HK-2 (cell line): Measurements from ENCODE around the gene NNMT.

ENCODE experiments used
- DNase-seq: peaks from one replicate; pipeline ENCODE4 v3.0.0-alpha.2; 2018; ENCODE audit not compliant: unreplicated experiment

The NNMT gene

DNA sequence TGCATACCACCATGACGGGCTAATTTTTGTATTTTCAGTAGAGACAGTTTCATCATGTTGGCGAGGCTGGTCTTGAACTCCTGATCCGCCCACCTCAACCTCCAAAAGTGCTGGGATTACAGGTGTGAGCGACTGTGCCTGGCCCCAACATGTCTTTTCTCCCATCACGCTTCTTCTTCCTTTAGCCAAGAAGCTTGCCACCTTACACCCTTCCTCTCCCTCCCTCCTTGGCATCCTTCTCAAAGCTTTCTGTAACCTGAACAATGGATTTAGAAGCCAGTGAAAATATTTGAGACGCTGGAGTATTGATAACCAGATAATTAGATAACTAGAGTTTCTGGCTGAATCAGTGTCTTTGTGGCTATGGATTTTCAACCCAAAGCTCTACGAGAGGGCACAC, 11.3 kb upstream of the NNMT start:
- no peak for DNase-seq

DNA sequence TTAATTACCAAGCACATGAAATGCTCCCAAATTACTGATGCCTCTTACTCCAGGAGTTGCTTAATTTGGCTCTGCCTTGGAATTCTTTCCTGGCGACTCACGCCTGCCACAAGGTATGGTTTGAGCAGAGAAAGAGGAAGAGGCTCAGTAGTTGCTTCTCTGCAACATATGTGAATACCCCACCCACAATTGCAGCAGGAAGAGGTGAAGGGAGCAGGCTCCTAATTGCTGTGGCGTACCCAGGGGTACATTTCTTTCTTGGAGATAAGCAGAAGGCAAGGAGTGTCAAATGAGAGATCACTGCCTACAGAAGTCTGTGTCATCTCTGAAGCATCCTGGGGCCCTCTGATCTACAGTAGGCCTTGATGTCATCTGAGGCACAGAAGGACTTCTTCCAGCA, 10.6 kb upstream of the NNMT start:
- no peak for DNase-seq

- DNase-seq = no peak
Measured at GRCh38 chr11:114286229-114286628, 10.0 kb upstream of the NNMT start.

GRCh38 chr11:114287154-114287553, 9.0 kb upstream of the NNMT start:
- DNase-seq = no peak

- no peak for DNase-seq
Measured at GRCh38 chr11:114288136-114288535, 8.1 kb upstream of the NNMT start.

- DNase-seq = no peak
Measured at GRCh38 chr11:114289779-114290178, 6.4 kb upstream of the NNMT start.

DNA sequence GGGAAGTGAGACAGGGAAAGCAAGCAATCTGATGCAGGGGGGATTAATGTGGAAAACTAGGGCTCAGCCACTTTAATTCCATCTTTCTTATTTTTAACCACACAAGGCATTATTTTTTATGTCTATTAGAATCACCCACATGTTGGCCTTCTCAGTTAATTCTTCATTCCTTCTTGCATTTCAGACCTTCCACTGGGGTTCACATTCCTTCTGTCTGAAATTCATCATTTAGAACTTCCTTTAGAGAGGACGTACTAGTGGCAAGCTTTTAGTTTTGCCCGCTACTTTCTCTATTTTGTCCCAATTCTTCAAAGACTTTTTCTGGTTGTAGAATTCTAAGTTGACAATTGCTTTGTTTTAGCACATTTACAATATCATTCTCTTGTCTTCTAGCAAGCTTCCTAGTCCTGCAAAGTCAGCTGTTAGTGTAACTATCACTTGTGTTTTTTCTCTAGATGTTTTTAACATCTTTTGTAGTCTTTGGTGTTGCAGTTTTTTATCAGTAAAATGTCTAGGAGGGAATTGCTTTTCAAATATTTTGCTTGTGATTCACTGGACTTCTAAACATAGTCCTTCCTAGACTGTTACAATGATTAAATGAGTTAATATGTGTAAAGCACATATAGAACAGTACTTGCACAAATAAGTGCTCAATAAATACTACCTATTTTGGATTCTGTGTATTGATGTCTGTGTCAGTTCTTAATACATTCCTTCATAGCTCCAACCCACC, 5.5 kb upstream of the NNMT start:
- DNase-seq = no peak

- DNase-seq = no peak
Measured at GRCh38 chr11:114291381-114291780, 4.8 kb upstream of the NNMT start.

DNA sequence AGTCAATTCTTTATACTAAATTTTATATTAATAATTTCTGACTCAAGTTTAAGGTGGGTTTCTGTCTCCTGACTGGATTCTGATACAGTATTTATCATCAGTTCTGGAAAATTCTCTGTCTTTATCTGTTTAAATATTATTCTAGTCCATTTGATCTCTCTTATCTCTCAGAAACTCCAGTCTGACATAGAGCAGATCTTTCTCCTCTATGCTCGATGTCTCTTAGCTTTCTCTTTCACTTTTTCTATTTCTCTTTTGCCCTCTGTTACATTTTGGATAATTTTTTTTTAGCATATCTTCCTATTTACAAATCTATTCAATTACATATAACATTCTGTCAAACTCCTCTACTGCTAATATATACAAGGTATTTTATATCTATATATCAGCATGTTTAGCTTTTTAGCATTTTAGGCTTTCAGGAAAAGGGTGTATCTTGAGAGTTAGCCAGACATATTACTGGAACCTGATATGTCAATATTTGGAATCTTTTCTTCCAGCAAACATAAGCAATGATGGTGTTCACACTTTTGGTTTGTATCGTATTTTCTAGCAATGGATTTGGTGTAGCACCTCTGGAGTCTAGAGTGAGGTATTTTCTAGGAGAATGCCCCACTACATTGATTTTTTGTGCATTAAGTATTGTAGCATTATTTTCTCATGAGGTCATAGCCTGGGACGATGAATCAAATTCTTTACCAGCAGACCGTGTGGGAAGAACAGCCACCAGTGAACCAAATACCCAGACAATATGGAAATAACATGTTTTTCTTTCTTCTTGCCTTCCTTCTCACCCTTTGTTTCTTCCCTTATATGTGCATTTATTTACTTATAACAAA, 4.1 kb upstream of the NNMT start:
- DNase-seq = no peak

- no peak for DNase-seq
Measured at GRCh38 chr11:114293201-114293711, 2.9 kb upstream of the NNMT start.

- DNase-seq = no peak
Measured at GRCh38 chr11:114296605-114297372, 590 bp downstream of the NNMT start.

DNA sequence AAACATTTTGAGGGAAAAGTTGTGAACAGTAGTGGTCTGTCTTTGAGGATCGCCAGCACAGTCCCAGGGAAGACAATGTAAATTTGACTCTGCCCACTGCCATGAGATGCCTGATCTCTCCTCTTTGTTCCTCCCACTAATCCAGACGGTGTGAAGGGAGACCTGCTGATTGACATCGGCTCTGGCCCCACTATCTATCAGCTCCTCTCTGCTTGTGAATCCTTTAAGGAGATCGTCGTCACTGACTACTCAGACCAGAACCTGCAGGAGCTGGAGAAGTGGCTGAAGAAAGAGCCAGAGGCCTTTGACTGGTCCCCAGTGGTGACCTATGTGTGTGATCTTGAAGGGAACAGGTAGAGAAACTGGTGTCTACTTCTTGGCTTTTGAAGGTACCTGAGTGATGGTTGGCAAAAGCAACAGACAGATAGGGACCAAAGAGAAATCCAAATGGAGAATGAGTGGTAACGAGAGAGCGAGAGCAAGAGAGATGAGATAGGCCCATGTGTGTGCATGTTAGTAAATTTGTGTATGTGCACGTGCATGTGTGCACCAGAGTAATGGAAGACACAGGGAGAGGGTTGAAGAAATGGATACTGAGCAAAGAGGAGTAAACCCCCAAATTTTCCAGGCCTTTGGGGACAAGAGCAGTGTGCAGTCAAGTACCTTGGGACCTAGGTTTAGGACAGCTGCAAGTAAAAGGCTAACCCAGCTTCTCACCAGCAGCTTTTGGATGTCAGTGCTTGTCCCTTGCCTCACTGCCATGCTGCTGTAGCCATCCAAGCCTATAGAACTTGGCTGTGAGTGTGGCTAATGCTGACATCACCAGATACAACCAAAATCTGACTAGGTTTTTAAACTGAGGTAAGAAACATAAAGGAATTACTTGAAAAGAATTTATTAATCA, 1.9 kb downstream of the NNMT start:
- DNase-seq = no peak

DNA sequence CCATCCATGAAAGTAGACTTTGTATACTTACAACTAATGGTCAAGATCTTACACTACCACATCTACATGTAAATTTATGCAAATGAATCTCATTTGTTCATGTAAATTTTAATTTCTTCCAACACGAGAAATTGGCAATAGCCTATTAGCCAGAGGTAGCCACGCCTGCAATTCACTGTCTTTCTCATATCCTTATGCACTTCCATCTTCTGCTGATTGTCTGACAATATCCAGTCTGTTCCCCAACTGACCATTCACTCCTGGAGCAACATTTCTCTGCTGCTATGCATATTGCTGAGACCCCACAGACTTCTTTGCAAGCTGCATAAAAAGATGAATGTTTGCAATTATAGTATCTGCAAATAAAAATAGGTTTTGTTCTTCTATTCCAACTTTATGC, 2.5 kb downstream of the NNMT start:
- DNase-seq = no peak

DNA sequence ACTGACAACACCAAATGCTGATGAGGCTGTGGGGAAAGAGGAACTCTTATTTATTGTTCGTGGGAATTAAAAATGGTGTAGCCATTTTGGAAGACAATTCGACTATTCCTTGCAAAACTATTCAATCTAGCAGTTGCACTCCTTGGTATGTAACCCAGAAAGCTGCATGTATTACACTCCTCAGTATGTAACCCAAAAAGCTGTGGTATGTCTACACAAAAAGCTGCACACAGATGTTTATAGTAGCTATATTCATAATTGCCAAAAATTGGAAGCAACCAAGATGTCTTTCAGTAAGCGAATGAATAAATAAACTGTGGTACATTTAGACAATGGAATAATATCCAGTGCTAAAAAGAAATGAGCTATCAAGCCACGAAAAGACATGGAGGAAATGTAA, 4.9 kb downstream of the NNMT start:
- DNase-seq = no peak

GRCh38 chr11:114301927-114302326, 5.7 kb downstream of the NNMT start:
- DNase-seq = no peak

- DNase-seq = no peak
Measured at GRCh38 chr11:114302663-114303062, 6.5 kb downstream of the NNMT start.

DNA sequence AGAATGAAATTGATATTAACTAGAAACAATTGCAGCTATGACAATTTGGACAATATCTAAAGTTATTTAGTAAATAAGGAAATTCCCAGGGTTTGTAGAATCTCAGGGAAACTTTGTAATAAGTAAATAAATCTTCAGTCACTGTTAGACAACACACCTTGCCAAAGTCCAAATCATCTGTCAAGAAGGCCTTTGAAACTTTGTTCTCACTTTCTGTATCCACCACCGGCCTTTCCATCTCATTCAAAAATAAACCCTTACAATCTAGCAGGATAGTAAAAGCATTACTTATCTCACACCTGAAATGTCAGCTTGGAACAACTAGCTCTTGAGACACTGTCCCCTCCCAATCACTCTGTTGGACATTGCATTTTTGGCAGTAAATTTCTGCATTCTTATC, 7.9 kb downstream of the NNMT start:
- no peak for DNase-seq

DNA sequence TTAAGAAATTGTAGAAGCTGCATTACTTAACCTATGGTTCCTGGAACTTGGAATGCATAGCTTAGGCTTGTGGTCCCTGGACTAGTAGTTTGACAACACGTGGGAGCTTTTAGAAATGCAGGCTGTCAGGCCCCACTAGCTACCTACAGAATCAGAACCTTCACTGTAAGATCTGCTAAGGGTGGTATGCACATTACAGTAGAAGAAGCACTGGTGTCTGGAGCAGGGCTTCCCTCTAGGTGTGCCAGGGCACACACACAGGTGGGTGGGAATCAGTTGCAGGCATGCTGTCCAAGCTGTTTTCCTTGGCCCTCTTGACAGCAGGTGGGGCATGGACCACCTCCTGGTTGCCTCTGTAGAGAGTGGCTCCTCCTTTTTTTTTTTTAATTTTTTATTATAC, 8.8 kb downstream of the NNMT start:
- no peak for DNase-seq

GRCh38 chr11:114307524-114308203, 11.5 kb downstream of the NNMT start:
- DNase-seq = no peak

DNA sequence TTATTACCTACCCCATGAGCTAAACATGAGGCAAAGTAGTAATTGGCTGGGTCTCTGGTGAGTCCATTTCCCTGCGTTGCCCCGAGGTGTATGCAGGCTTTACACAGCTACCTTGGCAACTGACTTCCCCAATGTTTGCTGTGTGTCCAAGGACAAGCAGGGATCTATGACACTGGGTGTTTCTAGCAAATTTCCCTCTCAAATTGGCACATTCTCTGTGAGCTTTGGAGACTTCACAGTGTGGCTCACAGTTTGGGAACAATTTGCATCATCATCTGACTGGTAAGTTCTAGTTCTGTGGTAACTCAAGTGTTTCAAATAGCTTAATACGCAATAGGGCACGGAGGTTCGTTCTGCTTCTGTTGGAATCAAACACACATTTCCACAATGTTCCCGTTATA, 12.5 kb downstream of the NNMT start:
- DNase-seq = no peak

- DNase-seq = no peak
Measured at GRCh38 chr11:114309517-114309916, 13.3 kb downstream of the NNMT start.
